Measurements from ENCODE around the gene ZNF563.

DNA sequence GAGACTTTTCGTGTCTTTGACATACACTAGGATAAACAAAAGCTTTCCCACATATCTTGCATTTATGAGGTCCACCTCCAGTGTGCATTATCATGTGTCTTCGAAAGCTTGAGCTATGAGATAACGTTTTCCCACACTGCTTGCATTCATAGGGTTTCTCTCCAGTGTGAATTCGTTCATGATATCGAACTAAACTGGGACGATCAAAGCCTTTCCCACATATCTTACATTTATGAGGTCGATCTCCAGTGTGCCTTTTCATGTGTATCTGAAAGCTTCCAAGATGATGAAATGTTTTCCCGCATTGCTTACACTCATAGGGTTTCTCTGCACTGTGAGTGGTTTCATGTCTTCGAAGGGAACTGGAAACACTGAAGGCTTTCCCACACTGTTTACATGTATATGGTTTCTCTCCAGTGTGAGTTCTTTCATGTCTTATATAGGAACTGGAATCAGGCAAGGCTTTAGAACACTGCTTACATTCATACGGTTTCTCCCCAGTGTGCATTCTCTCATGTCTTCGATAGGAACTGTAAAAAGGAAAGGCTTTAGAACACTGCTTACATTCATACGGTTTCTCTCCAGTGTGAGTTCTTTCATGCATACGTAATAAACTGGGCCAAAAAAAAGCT lies 14.5 kb downstream of the ZNF563 start:
- TF ChIP-seq, protein P1, sequence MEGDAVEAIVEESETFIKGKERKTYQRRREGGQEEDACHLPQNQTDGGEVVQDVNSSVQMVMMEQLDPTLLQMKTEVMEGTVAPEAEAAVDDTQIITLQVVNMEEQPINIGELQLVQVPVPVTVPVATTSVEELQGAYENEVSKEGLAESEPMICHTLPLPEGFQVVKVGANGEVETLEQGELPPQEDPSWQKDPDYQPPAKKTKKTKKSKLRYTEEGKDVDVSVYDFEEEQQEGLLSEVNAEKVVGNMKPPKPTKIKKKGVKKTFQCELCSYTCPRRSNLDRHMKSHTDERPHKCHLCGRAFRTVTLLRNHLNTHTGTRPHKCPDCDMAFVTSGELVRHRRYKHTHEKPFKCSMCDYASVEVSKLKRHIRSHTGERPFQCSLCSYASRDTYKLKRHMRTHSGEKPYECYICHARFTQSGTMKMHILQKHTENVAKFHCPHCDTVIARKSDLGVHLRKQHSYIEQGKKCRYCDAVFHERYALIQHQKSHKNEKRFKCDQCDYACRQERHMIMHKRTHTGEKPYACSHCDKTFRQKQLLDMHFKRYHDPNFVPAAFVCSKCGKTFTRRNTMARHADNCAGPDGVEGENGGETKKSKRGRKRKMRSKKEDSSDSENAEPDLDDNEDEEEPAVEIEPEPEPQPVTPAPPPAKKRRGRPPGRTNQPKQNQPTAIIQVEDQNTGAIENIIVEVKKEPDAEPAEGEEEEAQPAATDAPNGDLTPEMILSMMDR (conservative IDR thresholded peaks at IDR 0.05; ENCODE audit: low read length), result no peak
- TF ChIP-seq EZH2phosphoT487 (IDR thresholded peaks at IDR 0.05; ENCODE audit: borderline replicate concordance), result no peak
